GM10266 (cell line): ENCODE results near the gene CXorf49B.
"Not testable (repeated sequence)": the region's sequence is repeated elsewhere in the genome, so short reads cannot be mapped to it uniquely, and the experiment has no call there.

Experiments used
- DNase-seq: peaks from one replicate; pipeline ENCODE4 v3.0.0; 2012; ENCODE audit errors: extremely low spot score

Gene CXorf49B

GRCh38 chrX:71763049-71763448, at the start of gene CXorf49B:
CXorf49B (plus strand) TSS chrX:71763349; CDS start chrX:71763424, 75 bp downstream.
- not testable (repeated sequence) for DNase-seq

DNA sequence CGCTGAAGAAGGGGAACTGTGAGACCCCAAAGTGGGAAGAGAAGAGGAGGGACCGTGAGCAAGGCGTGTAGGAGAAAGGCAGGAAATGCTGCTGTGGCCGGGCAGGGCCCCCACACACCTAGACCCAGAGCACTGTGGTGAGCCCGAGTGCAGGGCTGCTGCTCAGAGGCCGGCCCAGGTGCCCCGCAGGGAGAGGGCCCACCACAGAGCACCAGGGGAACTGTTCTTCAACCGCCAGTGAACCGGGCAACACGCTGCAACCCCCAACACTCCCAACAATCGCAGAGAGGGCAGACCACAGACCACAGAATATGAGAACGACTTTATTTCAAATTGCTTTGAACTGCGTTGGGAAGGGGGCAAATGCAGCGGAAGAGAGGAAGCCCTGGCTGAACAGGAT, 49.1 kb upstream of the CXorf49B start:
- not testable (repeated sequence) for DNase-seq

DNA sequence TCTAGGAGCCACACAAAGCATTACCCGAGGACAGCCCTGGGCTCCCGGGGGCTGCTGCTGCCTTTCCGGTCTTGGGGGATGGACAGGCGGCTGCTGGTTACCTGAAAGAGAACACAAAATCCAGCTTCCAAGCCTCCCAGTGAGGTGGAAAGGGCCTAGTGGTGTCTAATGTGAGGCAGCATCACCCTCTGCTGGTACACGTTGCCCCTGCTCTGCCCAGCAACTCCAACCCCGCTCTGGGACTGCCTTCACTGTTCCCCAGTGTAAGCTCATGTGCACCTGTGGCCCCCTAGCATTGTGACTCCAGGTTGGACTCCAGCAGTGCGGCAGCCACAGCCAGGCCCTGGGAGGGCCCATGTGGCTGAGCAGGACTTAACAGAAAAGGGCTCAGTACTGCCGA, 47.6 kb upstream of the CXorf49B start:
- DNase-seq, result not testable (repeated sequence)

DNA sequence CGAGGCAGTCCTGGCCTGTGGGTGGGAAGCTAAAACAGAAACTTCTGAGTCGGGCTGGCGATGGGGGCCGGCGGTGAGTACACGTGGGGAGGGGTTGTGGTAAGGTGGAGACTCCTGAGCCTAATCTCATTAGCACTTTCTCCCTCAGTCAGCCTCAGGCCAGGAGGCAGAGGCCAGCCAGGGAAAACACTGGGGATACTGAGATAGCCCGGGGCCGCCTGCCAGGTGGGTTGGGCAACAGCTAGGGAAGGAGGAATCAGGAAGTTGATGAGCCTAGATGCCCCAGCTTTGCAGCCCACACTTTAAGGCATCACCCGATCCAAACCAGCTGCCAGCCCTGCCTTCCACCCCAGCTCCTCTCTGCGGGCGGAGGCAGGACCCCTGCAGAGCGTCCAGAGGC, 46.8 kb upstream of the CXorf49B start:
- DNase-seq, result not testable (repeated sequence)

- DNase-seq, result not testable (repeated sequence)
Observed at GRCh38 chrX:71718185-71718584, 45.0 kb upstream of the CXorf49B start, which contains the start of gene CXorf49. CXorf49 (minus strand) TSS chrX:71718285; CDS start chrX:71718151, 134 bp downstream.

DNA sequence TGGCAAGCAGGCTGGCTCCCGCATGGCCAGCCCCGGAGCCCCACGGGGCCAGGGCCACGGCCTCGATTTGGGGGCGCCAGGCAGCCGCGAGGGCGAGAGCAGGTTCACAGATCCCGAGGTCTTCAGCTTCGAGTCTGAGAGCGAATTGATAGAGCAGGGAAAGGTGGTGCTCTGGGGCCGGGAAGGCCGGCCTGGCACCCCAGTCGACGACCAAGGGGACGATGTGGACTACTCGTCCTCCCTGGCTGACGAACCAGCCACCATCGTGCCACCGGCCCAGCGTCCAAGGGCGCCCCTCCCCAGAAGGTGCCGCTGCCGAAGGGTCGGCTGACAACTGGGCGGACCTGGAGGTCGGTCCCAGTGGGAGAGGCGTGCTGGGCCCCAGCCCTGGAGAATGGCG, 44.0 kb upstream of the CXorf49B start:
- not testable (repeated sequence) for DNase-seq

DNA sequence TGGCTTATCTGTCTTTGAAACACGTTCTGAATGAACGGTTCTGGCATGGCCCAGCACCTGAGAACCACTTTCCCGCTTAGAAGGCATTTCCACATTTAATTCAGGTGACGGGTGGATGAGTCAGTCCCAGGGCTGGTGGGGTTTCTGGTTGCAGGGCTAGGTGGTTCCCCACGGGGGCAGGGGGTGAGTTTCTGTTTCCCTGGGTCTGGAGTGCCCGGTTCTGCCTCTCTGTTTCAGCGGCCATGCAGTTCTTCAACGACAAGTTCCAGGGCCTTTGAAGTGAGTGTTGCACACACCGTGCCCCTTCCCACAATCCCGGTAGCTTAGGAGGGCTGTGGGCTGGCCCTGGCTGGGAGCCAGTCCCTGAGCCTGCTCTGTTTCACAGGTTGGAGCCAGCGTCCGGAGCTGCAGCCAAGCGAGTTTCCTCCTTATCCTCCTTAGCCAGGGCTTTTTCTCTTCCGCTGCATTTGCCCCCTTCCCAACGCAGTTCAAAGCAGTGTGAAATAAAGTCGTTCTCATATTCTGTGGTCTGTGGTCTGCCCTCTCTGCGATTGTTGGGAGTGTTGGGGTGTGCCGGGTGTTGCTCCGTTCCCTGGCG, 42.8 kb upstream of the CXorf49B start:
- not testable (repeated sequence) for DNase-seq

DNA sequence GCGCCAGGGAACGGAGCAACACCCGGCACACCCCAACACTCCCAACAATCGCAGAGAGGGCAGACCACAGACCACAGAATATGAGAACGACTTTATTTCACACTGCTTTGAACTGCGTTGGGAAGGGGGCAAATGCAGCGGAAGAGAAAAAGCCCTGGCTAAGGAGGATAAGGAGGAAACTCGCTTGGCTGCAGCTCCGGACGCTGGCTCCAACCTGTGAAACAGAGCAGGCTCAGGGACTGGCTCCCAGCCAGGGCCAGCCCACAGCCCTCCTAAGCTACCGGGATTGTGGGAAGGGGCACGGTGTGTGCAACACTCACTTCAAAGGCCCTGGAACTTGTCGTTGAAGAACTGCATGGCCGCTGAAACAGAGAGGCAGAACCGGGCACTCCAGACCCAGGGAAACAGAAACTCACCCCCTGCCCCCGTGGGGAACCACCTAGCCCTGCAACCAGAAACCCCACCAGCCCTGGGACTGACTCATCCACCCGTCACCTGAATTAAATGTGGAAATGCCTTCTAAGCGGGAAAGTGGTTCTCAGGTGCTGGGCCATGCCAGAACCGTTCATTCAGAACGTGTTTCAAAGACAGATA, 2.4 kb upstream of the CXorf49B start:
- DNase-seq, result not testable (repeated sequence)

- DNase-seq, result not testable (repeated sequence)
Observed at GRCh38 chrX:71764832-71765231, 1.7 kb downstream of the CXorf49B start.

DNA sequence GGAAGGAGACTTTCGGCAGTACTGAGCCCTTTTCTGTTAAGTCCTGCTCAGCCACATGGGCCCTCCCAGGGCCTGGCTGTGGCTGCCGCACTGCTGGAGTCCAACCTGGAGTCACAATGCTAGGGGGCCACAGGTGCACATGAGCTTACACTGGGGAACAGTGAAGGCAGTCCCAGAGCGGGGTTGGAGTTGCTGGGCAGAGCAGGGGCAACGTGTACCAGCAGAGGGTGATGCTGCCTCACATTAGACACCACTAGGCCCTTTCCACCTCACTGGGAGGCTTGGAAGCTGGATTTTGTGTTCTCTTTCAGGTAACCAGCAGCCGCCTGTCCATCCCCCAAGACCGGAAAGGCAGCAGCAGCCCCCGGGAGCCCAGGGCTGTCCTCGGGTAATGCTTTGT, 2.5 kb downstream of the CXorf49B start:
- DNase-seq, result not testable (repeated sequence)

- DNase-seq, result not testable (repeated sequence)
Observed at GRCh38 chrX:71767134-71767533, 4.0 kb downstream of the CXorf49B start.

- DNase-seq, result not testable (repeated sequence)
Observed at GRCh38 chrX:71778322-71778721, 15.2 kb downstream of the CXorf49B start.

DNA sequence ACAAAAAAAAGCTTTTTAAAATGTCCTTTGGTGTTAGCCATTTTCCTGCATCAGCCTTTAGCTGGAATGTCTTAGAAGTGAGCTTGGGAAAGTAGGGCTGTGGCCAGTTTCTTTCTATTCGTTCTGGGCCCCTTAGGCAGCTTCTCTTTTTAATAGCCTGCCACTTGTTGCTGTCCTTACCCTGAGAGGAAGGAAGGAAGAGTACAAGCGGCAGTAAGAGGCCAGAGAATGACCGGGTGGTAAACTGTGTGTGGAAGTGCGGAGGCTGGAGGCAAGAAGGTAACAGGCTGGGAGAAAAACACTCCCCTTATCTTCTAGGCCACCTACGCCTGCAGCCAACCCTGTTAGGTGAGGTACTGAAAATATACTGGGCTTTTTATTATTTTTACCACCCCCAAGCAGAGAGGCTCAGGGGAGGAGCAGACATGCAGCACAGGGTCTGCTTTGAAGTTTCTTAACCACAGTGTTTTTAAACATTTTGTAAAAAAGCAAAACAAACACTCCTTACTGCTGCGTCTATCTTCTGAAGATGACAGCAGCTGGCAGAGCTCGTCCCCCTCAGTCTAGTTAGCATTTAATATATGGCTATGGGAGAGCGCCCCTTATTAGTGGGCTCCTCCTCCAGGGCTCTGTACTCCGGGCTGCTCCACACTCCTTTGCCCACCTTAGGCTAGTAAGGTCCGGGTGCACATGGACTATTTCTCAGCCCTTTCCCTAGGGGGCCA, 19.2 kb downstream of the CXorf49B start:
- DNase-seq, result not testable (repeated sequence)

DNA sequence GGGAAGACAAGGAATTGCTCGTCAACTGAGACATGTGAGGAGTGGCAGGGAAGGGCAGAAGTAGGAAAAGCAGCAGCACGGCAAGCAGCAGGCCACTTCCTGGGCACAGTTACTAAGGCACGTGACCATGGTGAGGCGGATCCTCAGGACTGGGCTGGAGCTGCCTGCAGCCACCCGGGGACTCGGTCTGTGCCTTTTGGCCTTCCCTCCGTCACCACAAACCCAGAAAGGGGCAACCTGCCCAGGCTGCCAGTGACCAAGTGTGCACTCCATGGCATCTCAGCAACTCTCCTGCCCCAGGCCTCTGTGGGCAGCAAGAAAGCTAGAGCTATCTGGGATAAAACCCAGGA, 19.8 kb downstream of the CXorf49B start:
- DNase-seq, result not testable (repeated sequence)

DNA sequence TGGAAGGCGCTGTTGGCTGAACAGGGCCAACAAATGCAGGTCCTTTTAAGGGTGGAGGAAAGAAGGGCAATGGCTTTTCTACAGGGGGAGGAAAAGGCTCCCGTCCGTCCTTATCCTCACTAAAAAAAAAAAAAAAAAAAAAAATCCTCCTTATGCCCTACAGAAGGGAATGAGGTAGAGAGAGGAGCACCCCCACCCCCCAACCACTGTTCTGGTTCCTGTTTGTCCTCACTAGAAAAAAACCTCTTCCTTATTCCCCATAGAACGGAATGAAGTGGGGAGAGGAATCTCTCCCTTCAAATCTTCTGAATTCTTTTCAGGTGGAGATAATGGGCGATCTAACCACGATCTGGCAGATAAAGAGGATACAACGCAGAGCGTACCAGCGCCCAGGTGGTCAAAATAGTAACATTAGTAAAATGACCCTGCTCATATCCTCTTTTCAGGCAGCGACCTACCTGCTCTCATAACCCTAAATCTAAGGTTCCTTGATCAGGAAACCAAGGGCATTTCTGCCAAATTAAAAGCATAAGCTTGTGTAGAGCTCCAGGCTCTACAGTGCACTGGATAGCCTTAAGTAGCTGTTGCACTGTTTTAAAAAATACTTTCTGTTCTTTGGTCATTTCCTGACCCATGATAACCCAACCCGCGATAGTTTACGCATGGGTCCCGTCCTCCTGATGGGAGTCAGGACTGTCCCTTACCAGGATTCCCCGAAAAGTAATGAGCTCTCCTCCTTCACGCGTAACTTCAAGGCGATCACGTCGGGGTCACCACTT, 20.6 kb downstream of the CXorf49B start:
- not testable (repeated sequence) for DNase-seq

DNA sequence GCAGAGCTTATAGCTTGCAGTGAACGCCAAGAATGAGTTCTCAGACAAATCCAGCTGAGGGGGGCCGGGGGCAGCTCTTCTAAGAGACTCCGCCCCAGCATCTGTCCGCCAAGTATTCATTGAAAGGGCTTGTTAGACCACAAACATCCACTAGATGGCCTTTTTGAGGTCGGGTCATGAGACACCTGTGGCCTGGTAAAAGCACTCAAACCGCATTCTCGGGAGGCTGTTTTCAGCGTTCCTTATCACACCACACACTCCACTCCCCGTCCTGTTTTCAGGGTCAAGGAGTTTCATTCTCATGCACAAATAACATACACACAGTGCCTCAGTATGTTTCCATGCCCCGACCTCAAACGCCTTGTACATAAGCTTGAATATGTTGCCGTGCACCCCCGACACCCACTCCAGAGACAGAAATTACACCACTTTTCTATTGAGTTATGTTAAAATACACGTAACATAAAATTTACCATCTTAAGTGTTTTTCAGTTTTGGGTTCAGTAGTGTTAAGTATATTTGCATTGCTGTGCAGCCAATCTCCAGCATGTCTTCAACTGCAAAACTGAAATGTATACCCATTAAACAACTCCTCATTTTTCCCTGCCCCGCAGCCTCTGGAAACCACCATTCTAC, 21.3 kb downstream of the CXorf49B start:
- DNase-seq, result not testable (repeated sequence)

DNA sequence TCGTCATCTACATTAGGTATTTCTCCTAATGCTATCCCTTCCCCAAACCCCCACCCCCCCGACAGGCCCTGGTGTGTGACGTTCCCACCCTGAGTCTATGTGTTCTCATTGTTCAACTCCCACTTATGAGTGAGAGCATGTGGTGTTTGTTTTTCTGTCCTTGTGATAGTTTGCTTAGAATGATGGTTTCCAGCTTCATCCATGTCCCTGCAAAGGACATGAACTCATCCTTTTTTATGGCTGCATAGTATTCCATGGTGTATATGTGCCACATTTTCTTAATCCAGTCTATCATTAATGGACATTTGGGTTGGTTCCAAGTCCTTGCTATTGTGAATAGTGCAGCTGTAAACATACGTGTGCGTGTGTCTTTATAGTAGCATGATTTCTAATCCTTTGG, 43.3 kb downstream of the CXorf49B start:
- DNase-seq, result not testable (repeated sequence)
